ENCODE results near the gene DISP1. TPM values are rescaled to one million over a fixed set of nuclear protein-coding genes. Genes with fewer than 3 reads are reported as not detected.

DISP1 gene
- total RNA-seq, 2 experiments from 2014 or later = 1.4 to 1.6 TPM

DNA sequence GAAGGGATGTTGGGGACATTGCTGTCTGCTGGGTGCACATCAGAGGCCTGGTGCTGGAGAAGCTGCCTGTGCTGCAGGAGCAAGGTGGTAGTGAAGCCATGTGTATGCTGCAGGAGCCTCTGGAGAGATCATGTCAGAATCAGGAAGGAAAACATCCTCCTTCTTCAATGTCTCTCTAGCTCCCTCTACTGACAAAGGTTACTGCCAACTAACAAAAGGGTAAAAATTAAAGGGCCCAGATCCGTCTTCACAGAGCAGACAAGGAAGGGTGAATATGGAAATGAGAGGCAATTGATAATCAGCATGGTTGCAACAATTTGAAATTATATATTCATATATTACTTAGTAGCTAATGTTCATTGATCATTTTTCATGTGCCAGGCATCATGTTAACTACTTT is 45.7 kb upstream of the DISP1 start:
- intact Hi-C loops (cut with DNase I, micrococcal nuclease) = no loop called here
- DNase-seq = no peak
- peaks cover 6 to 8% of the 10 kb centered on the region in 2 experiments for H3K9me3 ChIP-seq (ENCODE audit: control insufficient read depth in 1 of 2, insufficient read depth in 1 of 2, low read length in 2 of 2)
- H3K27ac ChIP-seq (ENCODE audit: low read depth in 1 of 2, low read length in 2 of 2) = no peak overlapping the region
- no peak overlapping the region for H3K27ac Mint-ChIP-seq
- TF ChIP-seq, protein P1, sequence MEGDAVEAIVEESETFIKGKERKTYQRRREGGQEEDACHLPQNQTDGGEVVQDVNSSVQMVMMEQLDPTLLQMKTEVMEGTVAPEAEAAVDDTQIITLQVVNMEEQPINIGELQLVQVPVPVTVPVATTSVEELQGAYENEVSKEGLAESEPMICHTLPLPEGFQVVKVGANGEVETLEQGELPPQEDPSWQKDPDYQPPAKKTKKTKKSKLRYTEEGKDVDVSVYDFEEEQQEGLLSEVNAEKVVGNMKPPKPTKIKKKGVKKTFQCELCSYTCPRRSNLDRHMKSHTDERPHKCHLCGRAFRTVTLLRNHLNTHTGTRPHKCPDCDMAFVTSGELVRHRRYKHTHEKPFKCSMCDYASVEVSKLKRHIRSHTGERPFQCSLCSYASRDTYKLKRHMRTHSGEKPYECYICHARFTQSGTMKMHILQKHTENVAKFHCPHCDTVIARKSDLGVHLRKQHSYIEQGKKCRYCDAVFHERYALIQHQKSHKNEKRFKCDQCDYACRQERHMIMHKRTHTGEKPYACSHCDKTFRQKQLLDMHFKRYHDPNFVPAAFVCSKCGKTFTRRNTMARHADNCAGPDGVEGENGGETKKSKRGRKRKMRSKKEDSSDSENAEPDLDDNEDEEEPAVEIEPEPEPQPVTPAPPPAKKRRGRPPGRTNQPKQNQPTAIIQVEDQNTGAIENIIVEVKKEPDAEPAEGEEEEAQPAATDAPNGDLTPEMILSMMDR (IDR thresholded peaks at IDR 0.05) = no peak
- peaks cover 7% of the 10 kb centered on the region for H3K9me3 Mint-ChIP-seq
- no peak overlapping the region for H3K4me3 Mint-ChIP-seq
- ATAC-seq (ENCODE audit: poor library complexity) = no peak
- H3K4me3 ChIP-seq (ENCODE audit: low read length) = no peak overlapping the region
- CTCF ChIA-PET = no interaction called here
- H3K36me3 Mint-ChIP-seq (ENCODE audit: low read depth) = no peaks in the 10 kb centered on the region
- peaks cover 5% of the 10 kb centered on the region for H3K27me3 Mint-ChIP-seq
- H3K4me1 Mint-ChIP-seq (ENCODE audit: low read depth) = peaks cover 27% of the 10 kb centered on the region
- H3K27me3 ChIP-seq (ENCODE audit: control insufficient read depth in 1 of 2, insufficient read depth in 2 of 2, low read length in 2 of 2) = no peaks in the 10 kb centered on the region
- POLR2A ChIA-PET = no interaction called here
- H3K36me3 ChIP-seq (ENCODE audit: insufficient read depth, low read length) = no peaks in the 10 kb centered on the region
- peaks cover 13% of the 10 kb centered on the region for H3K4me1 ChIP-seq (ENCODE audit: insufficient read depth, low read length)

- Histone ChIP-seq H3K4me3 (ENCODE audit: low read length) (no peak overlapping the region), H3K27ac (ENCODE audit: low read depth in 1 of 2, low read length in 2 of 2) (no peak overlapping the region), H3K27me3 (ENCODE audit: control insufficient read depth in 1 of 2, insufficient read depth in 2 of 2, low read length in 2 of 2) (no peaks in the 10 kb centered on the region), H3K9me3 (ENCODE audit: control insufficient read depth in 1 of 2, insufficient read depth in 1 of 2, low read length in 2 of 2) (peaks cover 6 to 8% of the 10 kb centered on the region in 2 experiments), H3K36me3 (ENCODE audit: insufficient read depth, low read length) (no peaks in the 10 kb centered on the region), H3K4me1 (ENCODE audit: insufficient read depth, low read length) (peaks cover 13% of the 10 kb centered on the region)
- Mint-ChIP-seq H3K4me1 (ENCODE audit: low read depth) (peaks cover 27% of the 10 kb centered on the region), H3K27me3 (no peaks in the 10 kb centered on the region), H3K27ac (no peak overlapping the region), H3K4me3 (no peak overlapping the region), H3K9me3 (peaks cover 7% of the 10 kb centered on the region), H3K36me3 (ENCODE audit: low read depth) (no peaks in the 10 kb centered on the region)
- CTCF ChIA-PET = interaction anchor here (0.6 kb wide), 1 partner anchor 64 kb away, joined by 3 read pairs; no protein-coding TSS in a partner anchor
- intact Hi-C loops (cut with DNase I, micrococcal nuclease) = loop anchor here in 1 of 2 experiments (10.0 kb wide), 1 partner anchor 135 kb away; no protein-coding TSS in a partner anchor
- TF ChIP-seq, protein P1 (IDR thresholded peaks at IDR 0.05) = no peak
- ATAC-seq (ENCODE audit: poor library complexity) = no peak
- POLR2A ChIA-PET = no interaction called here
- no peak for DNase-seq
Measured at GRCh38 chr1:222769971-222770620, 44.7 kb upstream of the DISP1 start.

DNA sequence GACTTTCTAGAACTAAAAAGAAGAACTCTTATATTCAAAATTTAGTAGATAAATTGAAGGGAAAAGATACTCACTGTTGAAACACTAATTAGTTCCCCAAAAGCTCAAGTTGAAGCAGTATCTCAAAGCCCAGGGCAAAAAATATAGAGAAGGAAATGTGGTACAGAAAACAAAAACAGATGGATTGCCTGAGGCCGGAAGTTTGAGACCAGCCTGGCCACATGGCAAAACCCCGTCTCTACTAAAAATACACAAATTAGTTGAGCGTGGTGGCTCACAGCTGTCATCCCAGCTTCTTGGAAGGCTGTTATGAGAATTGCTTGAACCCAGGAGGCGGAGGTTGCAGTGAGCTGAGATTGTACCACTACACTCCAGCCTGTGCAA is 41.9 kb upstream of the DISP1 start:
- Histone ChIP-seq H3K4me1 (ENCODE audit: insufficient read depth, low read length) (peaks cover 13% of the 10 kb centered on the region), H3K27ac (ENCODE audit: low read depth in 1 of 2, low read length in 2 of 2) (no peak overlapping the region), H3K36me3 (ENCODE audit: insufficient read depth, low read length) (no peaks in the 10 kb centered on the region), H3K27me3 (ENCODE audit: control insufficient read depth in 1 of 2, insufficient read depth in 2 of 2, low read length in 2 of 2) (no peaks in the 10 kb centered on the region), H3K4me3 (ENCODE audit: low read length) (no peak overlapping the region), H3K9me3 (ENCODE audit: control insufficient read depth in 1 of 2, insufficient read depth in 1 of 2, low read length in 2 of 2) (peaks cover 6 to 8% of the 10 kb centered on the region in 2 experiments)
- Mint-ChIP-seq H3K36me3 (ENCODE audit: low read depth) (no peaks in the 10 kb centered on the region), H3K4me1 (ENCODE audit: low read depth) (peaks cover 27% of the 10 kb centered on the region), H3K4me3 (peak overlapping the region; percentile 50), H3K27me3 (no peaks in the 10 kb centered on the region), H3K9me3 (peaks cover 5% of the 10 kb centered on the region), H3K27ac (peak overlapping the region; percentile 80)
- ATAC-seq (ENCODE audit: poor library complexity) (no peak), DNase-seq (peak in 1 of 14 experiments; percentile 18)
- POLR2A ChIA-PET = interaction anchor here (1.3 kb wide), 1 partner anchor 60 kb away, joined by 3 read pairs; no protein-coding TSS in a partner anchor
- CTCF ChIA-PET = no interaction called here
- TF ChIP-seq, protein P1 (IDR thresholded peaks at IDR 0.05) = no peak
- intact Hi-C loops (cut with DNase I, micrococcal nuclease) = loop anchor here in 1 of 2 experiments (10.0 kb wide), 1 partner anchor 132 kb away; no protein-coding TSS in a partner anchor
